Astrocyte (in vitro differentiated cells and primary cell): ENCODE data around the gene TERB1. TPM values are rescaled to one million over a fixed set of nuclear protein-coding genes. Genes with fewer than 3 reads are reported as not detected.

Experiments used
- DNase-seq: peaks from one replicate; pipeline ENCODE4 v3.0.0-alpha.2; 2010; ENCODE audit warnings: low read depth
- FAIRE-seq: peaks from 2 replicates; lab custom pipeline; 2011; peaks lifted over from hg19 to GRCh38; lab: Jason Lieb, UNC
- H2AFZ ChIP-seq: 2 replicates; pipeline ENCODE4 v1.6.0; 2012; ENCODE audit warnings: low read depth, low read length, inconsistent platforms
- H3K27ac ChIP-seq: 2 replicates; pipeline ENCODE4 v1.5.1; 2011; ENCODE audit warnings: low read depth, low read length, inconsistent platforms
- H3K27me3 ChIP-seq: 2 replicates; pipeline ENCODE4 v1.6.0; 2011; ENCODE audit warnings: low read length, inconsistent platforms; ENCODE audit not compliant: insufficient read depth
- H3K36me3 ChIP-seq: 2 replicates; pipeline ENCODE4 v1.5.1; 2011; ENCODE audit warnings: low read length, inconsistent platforms; ENCODE audit not compliant: insufficient read depth
- H3K4me1 ChIP-seq: 2 replicates; pipeline ENCODE4 v1.5.1; 2011; ENCODE audit warnings: low read length, inconsistent platforms; ENCODE audit not compliant: insufficient read depth
- H3K4me2 ChIP-seq: 2 replicates; pipeline ENCODE4 v1.6.0; 2012; ENCODE audit warnings: low read length, inconsistent platforms
- H3K4me3 ChIP-seq: 2 replicates; pipeline ENCODE4 v1.5.1; 2011; ENCODE audit warnings: low read depth, mild to moderate bottlenecking, low read length, inconsistent platforms; ENCODE audit not compliant: insufficient read depth
- H3K79me2 ChIP-seq: 2 replicates; pipeline ENCODE4 v1.6.0; 2012; ENCODE audit warnings: mild to moderate bottlenecking, low read length, inconsistent platforms; ENCODE audit not compliant: insufficient read depth
- H3K9ac ChIP-seq: 2 replicates; pipeline ENCODE4 v1.6.0; 2012; ENCODE audit warnings: mild to moderate bottlenecking, low read length, inconsistent platforms
- H3K9me3 ChIP-seq: 2 replicates; pipeline ENCODE4 v1.5.1; 2012; ENCODE audit warnings: low read depth, mild to moderate bottlenecking, low read length, inconsistent platforms; ENCODE audit not compliant: insufficient read depth
- H4K20me1 ChIP-seq: 2 replicates; pipeline ENCODE4 v1.6.0; 2012; ENCODE audit warnings: low read length, inconsistent platforms; ENCODE audit not compliant: insufficient read depth
- H3K27ac Mint-ChIP-seq: one replicate; pipeline ENCODE4 v1.8.0; 2021; ENCODE audit warnings: mild to moderate bottlenecking, mixed read lengths; ENCODE audit not compliant: unreplicated experiment
- H3K27me3 Mint-ChIP-seq: one replicate; pipeline ENCODE4 v1.8.0; 2021; ENCODE audit warnings: low read depth, mixed read lengths; ENCODE audit not compliant: unreplicated experiment
- H3K36me3 Mint-ChIP-seq: one replicate; pipeline ENCODE4 v1.8.0; 2021; ENCODE audit warnings: low read depth, mixed read lengths; ENCODE audit not compliant: unreplicated experiment
- H3K4me1 Mint-ChIP-seq: one replicate; pipeline ENCODE4 v1.8.0; 2021; ENCODE audit warnings: low read depth, mixed read lengths; ENCODE audit not compliant: unreplicated experiment
- H3K4me3 Mint-ChIP-seq: one replicate; pipeline ENCODE4 v1.8.0; 2021; ENCODE audit warnings: mild to moderate bottlenecking, moderate library complexity, mixed read lengths; ENCODE audit not compliant: unreplicated experiment
- H3K9me3 Mint-ChIP-seq: one replicate; pipeline ENCODE4 v1.8.0; 2021; ENCODE audit warnings: mild to moderate bottlenecking, mixed read lengths; ENCODE audit not compliant: unreplicated experiment
- EZH2 ChIP-seq: IDR thresholded peaks from 2 replicates; pipeline ENCODE4 v1.6.1; 2012; ENCODE audit warnings: mild to moderate bottlenecking, low read length, inconsistent platforms; ENCODE audit not compliant: insufficient read depth
- total RNA-seq: library from RNA; stranded (reverse); gene quantifications from 2 replicates; pipeline ENCODE4 v1.2.1, GENCODE V29; 2021
- TF ChIP-seq, protein P1 (sequence below): IDR thresholded peaks from 2 replicates; pipeline ENCODE4 v1.5.1; 2011; ENCODE audit warnings: low read depth, mild to moderate bottlenecking, inconsistent platforms, low read length, moderate library complexity; ENCODE audit not compliant: insufficient read depth

The TERB1 gene
- total RNA-seq, 1 donor from 2014 or later: 0.16 TPM

DNA sequence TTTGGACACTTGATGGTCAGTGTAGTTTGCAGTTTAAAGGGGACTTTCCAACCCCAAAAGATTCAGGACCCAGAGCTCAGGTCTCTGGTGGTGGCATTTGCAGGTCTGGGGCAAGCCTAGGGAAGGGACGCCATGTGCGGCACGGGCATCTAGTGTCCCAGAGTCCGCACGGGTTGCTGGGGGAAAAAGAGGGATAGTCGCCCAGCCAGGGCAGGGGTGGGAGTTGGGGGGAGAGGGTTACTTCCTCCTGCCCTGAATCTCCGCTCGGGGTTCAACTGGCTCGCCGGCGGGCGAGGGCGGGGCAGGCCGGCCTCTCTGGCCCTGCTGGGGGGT lies 42.6 kb upstream of the TERB1 start:
- Histone ChIP-seq H3K4me3 (no peak overlapping the region), H2AFZ (no peak overlapping the region), H3K4me2 (peak overlapping the region; percentile 86)

DNA sequence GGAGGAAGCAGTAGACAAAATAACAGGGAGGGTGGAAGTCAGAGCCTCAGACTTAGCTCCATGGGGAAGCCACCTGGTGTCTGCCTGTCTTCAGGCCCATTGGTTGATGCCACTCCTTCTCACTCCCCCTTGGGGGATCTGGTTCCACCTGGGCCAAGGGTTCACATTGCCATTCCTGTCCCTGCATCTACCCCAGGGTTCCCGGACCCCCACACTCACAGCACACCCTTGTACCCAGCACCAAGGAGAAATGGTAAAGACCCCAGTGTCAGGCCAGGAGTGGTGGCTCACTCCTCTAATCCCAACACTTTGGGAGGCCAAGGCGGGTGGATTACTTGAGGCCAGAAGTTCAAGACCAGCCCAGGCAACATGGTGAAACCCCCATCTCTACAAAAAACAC lies 41.8 kb upstream of the TERB1 start:
- Mint-ChIP-seq H3K4me1 (peaks cover 5% of the 10 kb centered on the region), H3K36me3 (peaks cover 5% of the 10 kb centered on the region), H3K9me3 (peaks cover 11% of the 10 kb centered on the region), H3K27me3 (peaks cover 88% of the 10 kb centered on the region), H3K27ac (no peak overlapping the region), H3K4me3 (no peak overlapping the region)
- DNase-seq: no peak
- H3K9me3 ChIP-seq: no peaks in the 10 kb centered on the region
- H3K27ac ChIP-seq: no peak overlapping the region
- H3K4me3 ChIP-seq: no peak overlapping the region
- no peak overlapping the region for H3K9ac ChIP-seq
- no peaks in the 10 kb centered on the region for H3K79me2 ChIP-seq
- no peak for FAIRE-seq
- H4K20me1 ChIP-seq: peaks cover 5% of the 10 kb centered on the region
- TF ChIP-seq EZH2: no peak
- TF ChIP-seq, protein P1, sequence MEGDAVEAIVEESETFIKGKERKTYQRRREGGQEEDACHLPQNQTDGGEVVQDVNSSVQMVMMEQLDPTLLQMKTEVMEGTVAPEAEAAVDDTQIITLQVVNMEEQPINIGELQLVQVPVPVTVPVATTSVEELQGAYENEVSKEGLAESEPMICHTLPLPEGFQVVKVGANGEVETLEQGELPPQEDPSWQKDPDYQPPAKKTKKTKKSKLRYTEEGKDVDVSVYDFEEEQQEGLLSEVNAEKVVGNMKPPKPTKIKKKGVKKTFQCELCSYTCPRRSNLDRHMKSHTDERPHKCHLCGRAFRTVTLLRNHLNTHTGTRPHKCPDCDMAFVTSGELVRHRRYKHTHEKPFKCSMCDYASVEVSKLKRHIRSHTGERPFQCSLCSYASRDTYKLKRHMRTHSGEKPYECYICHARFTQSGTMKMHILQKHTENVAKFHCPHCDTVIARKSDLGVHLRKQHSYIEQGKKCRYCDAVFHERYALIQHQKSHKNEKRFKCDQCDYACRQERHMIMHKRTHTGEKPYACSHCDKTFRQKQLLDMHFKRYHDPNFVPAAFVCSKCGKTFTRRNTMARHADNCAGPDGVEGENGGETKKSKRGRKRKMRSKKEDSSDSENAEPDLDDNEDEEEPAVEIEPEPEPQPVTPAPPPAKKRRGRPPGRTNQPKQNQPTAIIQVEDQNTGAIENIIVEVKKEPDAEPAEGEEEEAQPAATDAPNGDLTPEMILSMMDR: no peak
- H2AFZ ChIP-seq: no peak overlapping the region
- peaks cover 39% of the 10 kb centered on the region for H3K27me3 ChIP-seq
- peaks cover 9% of the 10 kb centered on the region for H3K4me1 ChIP-seq
- H3K36me3 ChIP-seq: no peaks in the 10 kb centered on the region
- H3K4me2 ChIP-seq: no peak overlapping the region

More for the DNA sequence above, 42.6 kb upstream of the TERB1 start:
- peak overlapping the region; percentile 70 for H3K4me3 Mint-ChIP-seq
- H3K79me2 ChIP-seq: no peaks in the 10 kb centered on the region
- H3K9me3 Mint-ChIP-seq: peaks cover 11% of the 10 kb centered on the region
- H3K4me1 ChIP-seq: peaks cover 9% of the 10 kb centered on the region
- peaks cover 83% of the 10 kb centered on the region for H3K27me3 Mint-ChIP-seq
- peaks cover 5% of the 10 kb centered on the region for H3K36me3 Mint-ChIP-seq
- TF ChIP-seq, protein P1: no peak
- no peak for TF ChIP-seq EZH2
- no peak for FAIRE-seq
- DNase-seq: no peak
- H3K27ac Mint-ChIP-seq: no peak overlapping the region
- H3K27ac ChIP-seq: no peak overlapping the region
- H3K36me3 ChIP-seq: no peaks in the 10 kb centered on the region
- H4K20me1 ChIP-seq: peaks cover 5% of the 10 kb centered on the region
- no peak overlapping the region for H3K9ac ChIP-seq
- H3K27me3 ChIP-seq: peaks cover 39% of the 10 kb centered on the region
- peaks cover 5% of the 10 kb centered on the region for H3K4me1 Mint-ChIP-seq
- H3K9me3 ChIP-seq: no peaks in the 10 kb centered on the region

DNA sequence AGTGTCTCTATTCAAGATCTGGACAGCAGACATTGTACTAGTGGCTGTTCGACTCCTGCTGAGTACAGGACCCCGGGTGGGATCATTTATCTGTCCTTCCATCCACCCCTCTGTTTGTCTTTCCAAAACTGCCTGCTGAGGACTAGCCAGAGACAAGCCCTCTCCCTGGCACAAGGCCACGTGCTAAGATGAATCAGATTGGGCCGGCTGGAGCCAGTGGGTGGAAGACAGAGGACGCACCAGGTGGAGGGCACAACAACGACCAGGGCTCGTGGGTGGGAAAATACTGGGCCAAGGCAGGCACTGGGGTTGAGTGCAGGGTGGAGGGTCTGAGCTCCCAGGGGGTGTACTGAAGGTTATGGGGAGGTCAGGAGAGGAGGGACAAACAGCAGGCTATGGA lies 41.4 kb upstream of the TERB1 start:
- H3K27ac Mint-ChIP-seq: no peak overlapping the region
- H3K36me3 ChIP-seq: no peaks in the 10 kb centered on the region
- no peak overlapping the region for H3K27ac ChIP-seq
- H3K9me3 ChIP-seq: no peaks in the 10 kb centered on the region
- peaks cover 9% of the 10 kb centered on the region for H3K4me1 ChIP-seq
- DNase-seq (peak; percentile 13), FAIRE-seq (no peak)
- peaks cover 5% of the 10 kb centered on the region for H3K36me3 Mint-ChIP-seq
- H3K27me3 Mint-ChIP-seq: peaks cover 84% of the 10 kb centered on the region
- peaks cover 5% of the 10 kb centered on the region for H3K4me1 Mint-ChIP-seq
- H3K4me3 ChIP-seq: no peak overlapping the region
- H4K20me1 ChIP-seq: peaks cover 5% of the 10 kb centered on the region
- no peaks in the 10 kb centered on the region for H3K79me2 ChIP-seq
- H3K9me3 Mint-ChIP-seq: peaks cover 11% of the 10 kb centered on the region
- H3K4me3 Mint-ChIP-seq: no peak overlapping the region
- H2AFZ ChIP-seq: peak overlapping the region; percentile 10
- TF ChIP-seq, protein P1: no peak
- TF ChIP-seq EZH2: no peak
- H3K4me2 ChIP-seq: no peak overlapping the region
- H3K9ac ChIP-seq: no peak overlapping the region
- peaks cover 39% of the 10 kb centered on the region for H3K27me3 ChIP-seq
